Liver (tissue), 3 donors: ENCODE measurements around the gene GLI3.

Experiments used
- GABPA ChIP-seq, 2 donors: IDR thresholded peaks in 1 of 2; conservative IDR thresholded peaks in 1 of 2; 2 replicates each; pipeline ENCODE4 v1.6.1; 2016; ENCODE audit warnings: antibody characterized with exemption in 2 of 2, mild to moderate bottlenecking in 1 of 2, moderate library complexity in 1 of 2
- HNF4A ChIP-seq, 2 donors: conservative IDR thresholded peaks; 2 replicates each; pipeline ENCODE4 v1.6.1; 2016; ENCODE audit warnings: antibody characterized with exemption in 2 of 2, mild to moderate bottlenecking in 2 of 2
- MAX ChIP-seq: IDR thresholded peaks from 2 replicates; pipeline ENCODE4 v1.6.1; 2016; ENCODE audit warnings: antibody characterized with exemption
- RXRA ChIP-seq, 2 donors: IDR thresholded peaks; 2 replicates each; pipeline ENCODE4 v1.6.1; 2017 to 2018; ENCODE audit warnings: antibody characterized with exemption in 2 of 2, mild to moderate bottlenecking in 1 of 2
- TF ChIP-seq, protein P1 (sequence below): fragments of 150-350 bp; IDR thresholded peaks from 2 replicates; pipeline ENCODE4 v1.5.1; 2017; ENCODE audit warnings: improper control_type of control experiment, low read depth, low read length; ENCODE audit not compliant: missing input control
- TF ChIP-seq, protein P2 (sequence below): IDR thresholded peaks from 2 replicates; pipeline ENCODE4 v1.6.1; 2016; ENCODE audit warnings: antibody characterized with exemption, mild to moderate bottlenecking
- donor health status: healthy.
- donor health status: healthy.

DNA sequence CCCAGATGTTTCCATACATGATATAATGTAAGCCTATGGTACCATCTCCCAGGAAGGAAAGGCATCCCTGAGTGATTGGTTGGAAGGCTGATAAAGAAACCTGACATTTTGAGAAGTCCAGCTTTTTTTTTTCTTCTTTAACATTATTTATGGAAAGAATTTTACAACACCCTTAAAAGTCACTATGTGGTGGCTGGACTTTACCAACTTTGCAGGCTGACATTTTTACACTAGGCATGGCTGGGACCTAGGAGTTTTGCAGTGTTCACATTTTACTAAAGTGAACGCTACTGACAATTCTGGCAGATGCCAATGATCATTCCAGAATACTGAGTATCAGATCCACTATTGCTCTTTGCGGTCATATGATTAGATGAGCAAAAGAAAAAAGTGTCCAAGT, 239.9 kb downstream of the GLI3 start:
- TF ChIP-seq, protein P1, sequence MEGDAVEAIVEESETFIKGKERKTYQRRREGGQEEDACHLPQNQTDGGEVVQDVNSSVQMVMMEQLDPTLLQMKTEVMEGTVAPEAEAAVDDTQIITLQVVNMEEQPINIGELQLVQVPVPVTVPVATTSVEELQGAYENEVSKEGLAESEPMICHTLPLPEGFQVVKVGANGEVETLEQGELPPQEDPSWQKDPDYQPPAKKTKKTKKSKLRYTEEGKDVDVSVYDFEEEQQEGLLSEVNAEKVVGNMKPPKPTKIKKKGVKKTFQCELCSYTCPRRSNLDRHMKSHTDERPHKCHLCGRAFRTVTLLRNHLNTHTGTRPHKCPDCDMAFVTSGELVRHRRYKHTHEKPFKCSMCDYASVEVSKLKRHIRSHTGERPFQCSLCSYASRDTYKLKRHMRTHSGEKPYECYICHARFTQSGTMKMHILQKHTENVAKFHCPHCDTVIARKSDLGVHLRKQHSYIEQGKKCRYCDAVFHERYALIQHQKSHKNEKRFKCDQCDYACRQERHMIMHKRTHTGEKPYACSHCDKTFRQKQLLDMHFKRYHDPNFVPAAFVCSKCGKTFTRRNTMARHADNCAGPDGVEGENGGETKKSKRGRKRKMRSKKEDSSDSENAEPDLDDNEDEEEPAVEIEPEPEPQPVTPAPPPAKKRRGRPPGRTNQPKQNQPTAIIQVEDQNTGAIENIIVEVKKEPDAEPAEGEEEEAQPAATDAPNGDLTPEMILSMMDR = no peak
- TF ChIP-seq GABPA (IDR thresholded peaks at IDR 0.05 in 1 of 2, conservative IDR thresholded peaks at IDR 0.05 in 1 of 2) (no peak), MAX (no peak), HNF4A (conservative IDR thresholded peaks at IDR 0.05) (no peak), RXRA (IDR thresholded peaks at IDR 0.05) (no peak)
- TF ChIP-seq, protein P2, sequence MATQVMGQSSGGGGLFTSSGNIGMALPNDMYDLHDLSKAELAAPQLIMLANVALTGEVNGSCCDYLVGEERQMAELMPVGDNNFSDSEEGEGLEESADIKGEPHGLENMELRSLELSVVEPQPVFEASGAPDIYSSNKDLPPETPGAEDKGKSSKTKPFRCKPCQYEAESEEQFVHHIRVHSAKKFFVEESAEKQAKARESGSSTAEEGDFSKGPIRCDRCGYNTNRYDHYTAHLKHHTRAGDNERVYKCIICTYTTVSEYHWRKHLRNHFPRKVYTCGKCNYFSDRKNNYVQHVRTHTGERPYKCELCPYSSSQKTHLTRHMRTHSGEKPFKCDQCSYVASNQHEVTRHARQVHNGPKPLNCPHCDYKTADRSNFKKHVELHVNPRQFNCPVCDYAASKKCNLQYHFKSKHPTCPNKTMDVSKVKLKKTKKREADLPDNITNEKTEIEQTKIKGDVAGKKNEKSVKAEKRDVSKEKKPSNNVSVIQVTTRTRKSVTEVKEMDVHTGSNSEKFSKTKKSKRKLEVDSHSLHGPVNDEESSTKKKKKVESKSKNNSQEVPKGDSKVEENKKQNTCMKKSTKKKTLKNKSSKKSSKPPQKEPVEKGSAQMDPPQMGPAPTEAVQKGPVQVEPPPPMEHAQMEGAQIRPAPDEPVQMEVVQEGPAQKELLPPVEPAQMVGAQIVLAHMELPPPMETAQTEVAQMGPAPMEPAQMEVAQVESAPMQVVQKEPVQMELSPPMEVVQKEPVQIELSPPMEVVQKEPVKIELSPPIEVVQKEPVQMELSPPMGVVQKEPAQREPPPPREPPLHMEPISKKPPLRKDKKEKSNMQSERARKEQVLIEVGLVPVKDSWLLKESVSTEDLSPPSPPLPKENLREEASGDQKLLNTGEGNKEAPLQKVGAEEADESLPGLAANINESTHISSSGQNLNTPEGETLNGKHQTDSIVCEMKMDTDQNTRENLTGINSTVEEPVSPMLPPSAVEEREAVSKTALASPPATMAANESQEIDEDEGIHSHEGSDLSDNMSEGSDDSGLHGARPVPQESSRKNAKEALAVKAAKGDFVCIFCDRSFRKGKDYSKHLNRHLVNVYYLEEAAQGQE = no peak
